ENCODE data around the gene CHMP5.

The CHMP5 gene

DNA sequence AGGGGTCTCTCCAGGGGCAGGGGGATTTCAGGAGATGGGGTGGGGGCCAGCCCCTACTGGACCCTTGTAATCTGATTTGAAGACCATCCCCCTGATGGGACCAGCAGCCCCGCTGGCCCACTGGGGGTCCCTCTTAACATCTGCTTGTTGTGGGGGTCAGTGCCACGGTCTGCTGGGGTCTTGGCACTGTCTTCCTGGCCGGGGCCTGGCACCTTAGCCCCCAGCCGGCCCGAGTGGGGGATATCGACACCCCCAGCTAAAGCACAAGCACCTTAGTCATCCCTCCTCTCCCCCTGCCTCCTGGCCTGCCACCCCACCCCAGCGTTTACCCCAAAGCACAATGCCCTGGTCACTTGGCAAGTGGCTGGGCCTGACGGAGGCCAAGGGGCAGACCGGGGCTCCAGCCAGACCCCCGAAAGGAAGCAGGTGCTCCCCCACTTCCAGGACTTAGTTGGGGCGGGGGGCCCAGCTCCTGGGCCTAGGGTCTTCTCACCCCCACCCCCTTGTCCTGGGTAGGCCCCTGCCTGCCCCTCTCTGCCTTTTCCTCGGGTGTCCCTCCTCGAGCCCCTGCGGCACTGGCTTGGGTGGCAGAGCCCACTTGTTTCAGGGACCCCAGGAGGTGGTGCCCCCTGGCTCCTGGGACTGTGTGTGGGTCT is 24.1 kb downstream of the CHMP5 start:
- H3K4me3 ChIP-seq (ENCODE audit: low read depth, low read length) = peak overlapping the region; percentile 95
- no peak for DNase-seq (ENCODE audit: low read depth)
- TF ChIP-seq, protein P1, sequence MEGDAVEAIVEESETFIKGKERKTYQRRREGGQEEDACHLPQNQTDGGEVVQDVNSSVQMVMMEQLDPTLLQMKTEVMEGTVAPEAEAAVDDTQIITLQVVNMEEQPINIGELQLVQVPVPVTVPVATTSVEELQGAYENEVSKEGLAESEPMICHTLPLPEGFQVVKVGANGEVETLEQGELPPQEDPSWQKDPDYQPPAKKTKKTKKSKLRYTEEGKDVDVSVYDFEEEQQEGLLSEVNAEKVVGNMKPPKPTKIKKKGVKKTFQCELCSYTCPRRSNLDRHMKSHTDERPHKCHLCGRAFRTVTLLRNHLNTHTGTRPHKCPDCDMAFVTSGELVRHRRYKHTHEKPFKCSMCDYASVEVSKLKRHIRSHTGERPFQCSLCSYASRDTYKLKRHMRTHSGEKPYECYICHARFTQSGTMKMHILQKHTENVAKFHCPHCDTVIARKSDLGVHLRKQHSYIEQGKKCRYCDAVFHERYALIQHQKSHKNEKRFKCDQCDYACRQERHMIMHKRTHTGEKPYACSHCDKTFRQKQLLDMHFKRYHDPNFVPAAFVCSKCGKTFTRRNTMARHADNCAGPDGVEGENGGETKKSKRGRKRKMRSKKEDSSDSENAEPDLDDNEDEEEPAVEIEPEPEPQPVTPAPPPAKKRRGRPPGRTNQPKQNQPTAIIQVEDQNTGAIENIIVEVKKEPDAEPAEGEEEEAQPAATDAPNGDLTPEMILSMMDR (IDR thresholded peaks at IDR 0.05; ENCODE audit: control insufficient read depth, extremely low read depth, insufficient read depth) = no peak

DNA sequence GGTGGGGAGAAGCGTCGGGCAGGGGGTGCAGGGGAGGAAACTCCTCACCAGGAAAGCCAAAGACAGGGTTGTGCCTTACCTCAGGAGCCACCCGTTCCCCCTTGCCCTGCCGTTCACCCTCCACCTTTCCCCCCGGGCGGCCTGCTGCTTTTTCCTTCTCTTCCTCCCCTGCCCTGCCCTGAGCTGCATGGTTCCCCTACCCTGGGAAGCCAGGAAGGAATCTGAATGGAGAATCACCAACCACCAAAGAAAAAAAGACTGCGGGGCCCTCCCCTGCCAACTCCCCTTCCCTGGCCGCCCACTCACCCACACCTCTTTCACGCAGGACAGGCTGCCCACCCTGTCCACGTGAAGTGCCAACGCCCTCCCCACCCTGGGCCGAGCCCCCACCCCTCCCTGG is 24.6 kb downstream of the CHMP5 start:
- peak overlapping the region; percentile 95 for H3K4me3 ChIP-seq (ENCODE audit: low read depth, low read length)
- no peak for DNase-seq (ENCODE audit: low read depth)
- TF ChIP-seq, protein P1 (IDR thresholded peaks at IDR 0.05; ENCODE audit: control insufficient read depth, extremely low read depth, insufficient read depth) = no peak

DNA sequence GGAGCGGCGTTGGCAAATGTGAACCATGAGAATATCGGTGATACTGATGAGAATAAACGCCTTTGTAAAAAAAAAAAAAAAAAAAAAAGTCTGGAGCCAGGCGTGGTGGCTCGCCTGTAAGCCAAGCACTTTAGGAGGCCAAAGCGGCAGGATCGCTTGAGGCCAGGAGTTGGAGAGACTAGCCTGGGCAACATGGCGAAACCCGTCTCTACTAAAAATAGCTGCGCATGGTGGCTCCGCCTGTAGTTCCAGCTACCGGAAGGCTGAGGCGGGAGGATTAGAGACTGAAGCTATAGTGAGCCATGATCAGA is 25.0 kb downstream of the CHMP5 start:
- TF ChIP-seq, protein P1 (IDR thresholded peaks at IDR 0.05; ENCODE audit: control insufficient read depth, extremely low read depth, insufficient read depth) = no peak
- H3K4me3 ChIP-seq (ENCODE audit: low read depth, low read length) = peak overlapping the region; percentile 95
- no peak for DNase-seq (ENCODE audit: low read depth)

DNA sequence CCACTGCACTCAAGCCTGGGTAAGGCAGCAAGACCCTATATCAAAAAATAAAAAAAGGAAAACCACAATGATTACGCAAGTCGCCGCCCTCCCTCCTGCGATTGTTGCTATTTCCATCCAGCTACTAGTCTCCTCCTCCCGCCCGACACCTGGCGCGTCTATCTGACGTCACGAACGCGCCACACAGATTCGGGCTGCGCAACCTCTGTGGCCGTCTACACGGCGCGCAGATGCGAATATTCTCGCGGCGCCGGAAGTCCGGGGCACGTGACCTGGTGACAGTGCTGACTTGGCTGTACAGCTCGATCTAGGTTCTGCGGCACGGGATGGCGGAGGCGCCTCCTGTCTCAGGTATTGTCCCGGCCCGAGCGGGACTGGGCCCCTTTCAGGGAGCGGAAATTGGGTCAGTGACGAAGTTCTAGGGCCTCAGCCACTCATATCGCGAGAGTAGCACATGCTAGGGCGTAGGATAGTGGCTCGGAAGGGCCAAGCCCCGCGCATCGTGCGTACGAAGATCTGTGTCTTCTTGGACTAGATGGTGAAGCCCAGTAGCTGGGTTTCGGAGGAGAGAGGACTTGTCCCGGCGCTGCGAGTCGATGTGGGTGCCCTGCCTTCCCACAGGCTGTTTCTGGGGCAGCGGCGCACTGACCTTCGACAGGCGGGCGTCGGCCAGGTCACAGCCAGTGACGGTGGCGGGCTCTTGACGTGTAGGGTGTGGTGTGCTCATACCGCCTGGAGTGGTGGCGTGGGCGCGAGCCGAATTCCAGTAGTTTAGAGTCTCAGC is 25.6 kb downstream of the CHMP5 start, which contains the start of gene NFX1:
TSS of gene NFX1 (plus strand) at position 270 of the 784 bp plus-strand sequence. CDS start at position 327, 57 bp downstream.
- peak; percentile 92 for DNase-seq (ENCODE audit: low read depth)
- TF ChIP-seq, protein P1 (IDR thresholded peaks at IDR 0.05; ENCODE audit: control insufficient read depth, extremely low read depth, insufficient read depth) = no peak

DNA sequence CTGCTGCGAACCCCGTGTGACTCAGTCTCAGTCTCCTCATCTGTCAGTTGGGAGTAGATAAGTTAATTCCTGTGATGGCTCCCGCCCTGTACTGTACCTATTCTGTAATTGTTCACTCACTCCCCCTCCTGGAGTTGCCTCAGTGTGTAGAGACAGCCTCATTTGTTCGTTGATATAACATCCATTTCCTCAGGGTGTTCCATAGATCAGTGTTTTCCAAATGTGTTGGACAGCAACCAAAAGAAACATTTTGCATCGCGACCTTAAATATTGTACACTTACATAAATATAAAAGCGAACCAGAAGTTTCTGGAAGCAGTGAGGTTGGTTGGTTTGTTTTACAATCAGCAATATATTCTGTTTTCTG is 26.2 kb downstream of the CHMP5 start:
- peak overlapping the region; percentile 95 for H3K4me3 ChIP-seq (ENCODE audit: low read depth, low read length)
- no peak for DNase-seq (ENCODE audit: low read depth)
- TF ChIP-seq, protein P1 (IDR thresholded peaks at IDR 0.05; ENCODE audit: control insufficient read depth, extremely low read depth, insufficient read depth) = 0 out of 2 replicates have a peak, but pooled peaks have one; percentile 16

More for the DNA sequence above, 25.6 kb downstream of the CHMP5 start, which contains the start of gene NFX1:
- peak within 1 kb of the TSS; percentile 95 for H3K4me3 ChIP-seq (ENCODE audit: low read depth, low read length)

DNA sequence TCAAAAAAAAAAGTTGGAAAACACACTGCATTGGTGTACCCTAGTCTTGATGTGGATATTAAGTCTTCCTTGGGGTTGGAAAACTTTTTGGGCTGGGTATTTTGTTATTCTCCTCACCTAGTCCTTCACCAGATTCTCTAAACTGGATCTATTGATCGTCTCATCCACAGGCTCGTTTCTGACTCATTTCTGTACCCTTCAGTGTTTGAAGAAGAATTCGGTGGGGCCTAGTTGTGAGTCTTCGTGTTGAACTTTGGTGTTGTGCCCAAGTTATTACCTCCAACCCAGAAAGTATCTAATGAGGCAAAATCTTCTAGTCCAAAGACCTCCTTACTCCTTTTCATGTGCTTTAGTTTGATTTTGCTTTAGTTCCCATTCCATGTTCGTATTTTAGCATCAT is 27.1 kb downstream of the CHMP5 start:
- TF ChIP-seq, protein P1 (IDR thresholded peaks at IDR 0.05; ENCODE audit: control insufficient read depth, extremely low read depth, insufficient read depth) = no peak
- DNase-seq (ENCODE audit: low read depth) = no peak

More for the DNA sequence above, 27.1 kb downstream of the CHMP5 start:
- peak overlapping the region; percentile 95; the same call in 1 of the 2 replicates for H3K4me3 ChIP-seq (ENCODE audit: low read depth, low read length)
